Ishikawa (cell line): Measurements from ENCODE around the gene PPIL4.

Source experiments
- CEBPB ChIP-seq: IDR thresholded peaks from 2 replicates; pipeline ENCODE4 v1.6.1; 2012
- CREB1 ChIP-seq: IDR thresholded peaks from 2 replicates; pipeline ENCODE4 v1.6.1; 2012; ENCODE audit warnings: low read depth
- EGR1 ChIP-seq: IDR thresholded peaks from 2 replicates; pipeline ENCODE4 v1.6.1; 2012
- EP300 ChIP-seq: IDR thresholded peaks from 2 replicates; pipeline ENCODE4 v1.6.1; 2012; ENCODE audit warnings: borderline replicate concordance
- FOXM1 ChIP-seq: IDR thresholded peaks from 2 replicates; pipeline ENCODE4 v1.6.1; 2012; ENCODE audit warnings: low read depth, borderline replicate concordance
- NFIC ChIP-seq: IDR thresholded peaks from 2 replicates; pipeline ENCODE4 v1.6.1; 2012
- RAD21 ChIP-seq: IDR thresholded peaks from 2 replicates; pipeline ENCODE4 v1.6.1; 2012; ENCODE audit warnings: low read depth
- TAF1 ChIP-seq: IDR thresholded peaks from 2 replicates; pipeline ENCODE4 v1.6.1; 2012; ENCODE audit warnings: low read depth, mild to moderate bottlenecking
- TCF12 ChIP-seq: IDR thresholded peaks from 2 replicates; pipeline ENCODE4 v1.6.1; 2012; ENCODE audit warnings: low read depth
- TEAD4 ChIP-seq: IDR thresholded peaks from 2 replicates; pipeline ENCODE4 v1.6.1; 2012
- YY1 ChIP-seq: IDR thresholded peaks from 2 replicates; pipeline ENCODE4 v1.6.1; 2012; ENCODE audit warnings: low read depth
- ZBTB7A ChIP-seq: IDR thresholded peaks from 2 replicates; pipeline ENCODE4 v1.6.1; 2012; ENCODE audit warnings: low read depth
- TF ChIP-seq, protein P1 (sequence below): IDR thresholded peaks from 2 replicates; pipeline ENCODE4 v1.6.1; 2012
- TF ChIP-seq, protein P2 (sequence below): IDR thresholded peaks from 2 replicates; pipeline ENCODE4 v1.6.1; 2012
- TF ChIP-seq, protein P3 (sequence below): IDR thresholded peaks from 2 replicates; pipeline ENCODE4 v1.6.1; 2012; ENCODE audit warnings: low read depth, mild to moderate bottlenecking

Gene PPIL4

DNA sequence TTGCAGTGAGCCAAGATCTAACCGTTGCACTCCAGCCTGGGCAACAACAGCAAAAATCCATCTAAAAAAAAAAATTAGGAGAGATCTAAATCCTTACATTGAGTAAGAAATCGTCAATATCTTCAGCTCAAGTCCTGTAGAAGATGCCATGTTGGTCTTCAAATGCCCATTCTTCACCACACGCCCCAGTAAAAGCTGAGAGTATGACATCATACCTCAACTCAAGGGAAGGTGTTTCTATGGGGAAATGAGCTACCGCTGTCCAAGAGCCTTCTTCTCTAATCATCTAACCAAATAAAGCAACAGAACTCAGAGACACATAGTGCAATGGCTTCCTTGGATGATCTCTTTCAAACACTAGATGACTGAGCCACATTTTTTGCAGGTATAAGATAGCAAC is 58.5 kb downstream of the PPIL4 start:
- TF ChIP-seq, protein P1, sequence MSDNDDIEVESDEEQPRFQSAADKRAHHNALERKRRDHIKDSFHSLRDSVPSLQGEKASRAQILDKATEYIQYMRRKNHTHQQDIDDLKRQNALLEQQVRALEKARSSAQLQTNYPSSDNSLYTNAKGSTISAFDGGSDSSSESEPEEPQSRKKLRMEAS = no peak
- no peak for TF ChIP-seq RAD21
- no peak for TF ChIP-seq TAF1
- TF ChIP-seq, protein P2, sequence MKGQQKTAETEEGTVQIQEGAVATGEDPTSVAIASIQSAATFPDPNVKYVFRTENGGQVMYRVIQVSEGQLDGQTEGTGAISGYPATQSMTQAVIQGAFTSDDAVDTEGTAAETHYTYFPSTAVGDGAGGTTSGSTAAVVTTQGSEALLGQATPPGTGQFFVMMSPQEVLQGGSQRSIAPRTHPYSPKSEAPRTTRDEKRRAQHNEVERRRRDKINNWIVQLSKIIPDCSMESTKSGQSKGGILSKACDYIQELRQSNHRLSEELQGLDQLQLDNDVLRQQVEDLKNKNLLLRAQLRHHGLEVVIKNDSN = no peak
- TF ChIP-seq CEBPB = no peak
- no peak for TF ChIP-seq YY1

DNA sequence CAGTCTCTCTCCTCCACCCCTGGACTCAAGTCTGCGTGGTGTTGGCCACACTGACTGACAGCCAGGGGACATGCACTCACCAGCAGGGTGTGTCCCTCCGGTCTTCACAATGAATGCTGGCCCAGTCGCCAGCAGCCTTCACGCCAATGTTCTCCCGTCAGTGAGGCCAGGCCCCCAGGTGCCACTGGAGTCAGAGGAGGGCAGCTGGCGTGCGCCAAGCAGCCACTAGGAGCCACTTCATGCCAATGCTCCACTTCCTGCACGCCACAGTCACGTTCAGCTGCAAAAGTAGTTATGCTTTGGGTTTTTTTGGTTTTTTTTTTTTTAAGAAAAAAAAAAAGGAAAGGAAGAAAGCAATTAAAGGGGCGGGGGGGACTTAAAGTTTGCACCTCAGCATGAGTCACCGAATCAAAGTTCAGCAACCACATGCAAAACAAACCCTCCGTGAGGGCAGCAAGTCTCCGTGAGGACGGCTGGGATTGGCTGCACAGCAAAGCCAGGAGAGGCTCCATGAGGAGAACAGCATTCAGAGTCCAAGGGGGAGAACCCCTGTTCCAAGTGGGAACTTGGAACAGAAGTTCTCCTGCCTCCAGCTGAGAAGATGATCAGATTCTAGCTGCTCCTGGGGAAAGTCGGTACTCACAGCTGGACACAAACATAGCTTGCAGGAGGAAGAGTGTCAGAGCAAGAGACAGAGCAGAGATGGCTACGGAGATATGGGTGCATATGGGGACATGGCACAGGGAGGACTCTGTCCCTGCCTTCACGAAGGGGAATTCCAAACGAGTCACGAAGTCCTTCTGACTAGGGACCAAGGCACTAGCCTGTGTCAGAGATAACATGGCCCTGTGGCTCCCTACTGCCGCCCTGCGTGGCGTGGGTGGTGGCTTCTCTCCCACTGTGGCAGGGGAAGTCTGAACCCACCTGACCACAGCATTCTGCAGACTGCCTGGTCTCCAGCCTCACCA is 60.8 kb downstream of the PPIL4 start, which contains the start of gene ZC3H12D:
Gene ZC3H12D, minus strand, starts transcription at position 282 of the 968 bp plus-strand sequence. CDS start 10,471 bp downstream, outside the sequence.
- TF ChIP-seq RAD21 (peak; percentile 13; the same call in 1 of the 2 replicates), CEBPB (no peak), NFIC (no peak), CREB1 (no peak)
- TF ChIP-seq, protein P1 = peak; percentile 77

DNA sequence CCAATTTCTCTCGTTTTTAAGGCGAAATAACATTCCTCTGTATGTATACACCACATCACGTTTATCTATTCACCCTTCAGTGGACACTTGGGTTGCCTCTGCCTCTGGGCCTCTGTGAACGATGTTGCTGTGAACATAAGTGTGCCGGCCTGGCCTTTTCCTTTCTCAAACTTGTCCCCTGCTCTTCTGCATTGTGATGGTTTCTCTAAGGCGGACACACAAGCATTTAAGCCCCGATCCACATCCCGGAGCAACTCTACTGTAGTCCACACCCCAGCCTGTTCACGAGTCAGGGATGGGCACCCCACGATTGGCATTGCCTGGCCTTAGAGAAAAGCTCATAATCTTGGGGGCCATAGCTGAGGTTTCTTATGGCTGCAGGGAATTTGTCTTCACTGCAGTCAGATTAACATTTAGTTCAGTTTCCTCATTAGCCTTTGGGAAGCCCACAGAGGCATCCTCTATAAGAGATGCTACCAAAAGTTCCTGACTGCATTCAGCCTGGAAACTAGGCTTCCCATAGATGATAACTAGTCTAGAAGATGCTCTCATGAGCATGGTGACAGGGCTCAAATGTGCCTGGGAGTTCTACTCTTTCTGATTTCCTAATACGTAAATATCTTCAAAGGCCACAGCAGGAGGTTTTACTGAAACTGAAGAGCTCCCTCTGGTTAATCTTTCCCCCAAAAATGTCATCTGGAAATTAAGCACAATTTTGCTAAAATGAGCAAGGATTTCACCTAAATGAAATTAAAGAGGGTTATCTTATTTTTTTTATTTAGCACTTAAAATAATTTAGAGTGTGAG is 61.8 kb downstream of the PPIL4 start:
- TF ChIP-seq CEBPB = no peak
- no peak for TF ChIP-seq YY1
- TF ChIP-seq EP300 = no peak

DNA sequence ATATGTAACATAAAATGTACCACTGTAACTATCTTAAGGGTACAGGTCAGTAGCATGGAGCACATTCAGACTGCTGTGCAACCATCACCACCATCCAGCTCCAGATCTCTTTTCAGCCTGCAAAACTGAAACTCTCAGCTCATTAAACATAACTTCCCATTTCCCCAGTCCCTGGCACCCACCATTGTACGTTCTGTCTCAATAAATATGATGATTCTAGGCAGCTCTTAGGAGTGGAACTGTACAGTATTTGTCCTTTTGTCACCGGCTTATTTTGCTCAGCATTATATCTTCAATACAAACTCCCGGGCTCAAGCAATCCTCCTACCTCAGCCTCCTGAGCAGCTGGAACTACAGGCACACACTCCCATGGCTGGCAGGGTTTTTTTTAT is 62.5 kb downstream of the PPIL4 start:
- TF ChIP-seq TEAD4 (no peak), EP300 (no peak), FOXM1 (no peak), YY1 (no peak), RAD21 (no peak), CREB1 (no peak), TCF12 (no peak), NFIC (no peak), EGR1 (no peak), CEBPB (no peak), TAF1 (no peak), ZBTB7A (no peak)
- TF ChIP-seq, protein P1 = no peak
- TF ChIP-seq, protein P2 = no peak
- TF ChIP-seq, protein P3, sequence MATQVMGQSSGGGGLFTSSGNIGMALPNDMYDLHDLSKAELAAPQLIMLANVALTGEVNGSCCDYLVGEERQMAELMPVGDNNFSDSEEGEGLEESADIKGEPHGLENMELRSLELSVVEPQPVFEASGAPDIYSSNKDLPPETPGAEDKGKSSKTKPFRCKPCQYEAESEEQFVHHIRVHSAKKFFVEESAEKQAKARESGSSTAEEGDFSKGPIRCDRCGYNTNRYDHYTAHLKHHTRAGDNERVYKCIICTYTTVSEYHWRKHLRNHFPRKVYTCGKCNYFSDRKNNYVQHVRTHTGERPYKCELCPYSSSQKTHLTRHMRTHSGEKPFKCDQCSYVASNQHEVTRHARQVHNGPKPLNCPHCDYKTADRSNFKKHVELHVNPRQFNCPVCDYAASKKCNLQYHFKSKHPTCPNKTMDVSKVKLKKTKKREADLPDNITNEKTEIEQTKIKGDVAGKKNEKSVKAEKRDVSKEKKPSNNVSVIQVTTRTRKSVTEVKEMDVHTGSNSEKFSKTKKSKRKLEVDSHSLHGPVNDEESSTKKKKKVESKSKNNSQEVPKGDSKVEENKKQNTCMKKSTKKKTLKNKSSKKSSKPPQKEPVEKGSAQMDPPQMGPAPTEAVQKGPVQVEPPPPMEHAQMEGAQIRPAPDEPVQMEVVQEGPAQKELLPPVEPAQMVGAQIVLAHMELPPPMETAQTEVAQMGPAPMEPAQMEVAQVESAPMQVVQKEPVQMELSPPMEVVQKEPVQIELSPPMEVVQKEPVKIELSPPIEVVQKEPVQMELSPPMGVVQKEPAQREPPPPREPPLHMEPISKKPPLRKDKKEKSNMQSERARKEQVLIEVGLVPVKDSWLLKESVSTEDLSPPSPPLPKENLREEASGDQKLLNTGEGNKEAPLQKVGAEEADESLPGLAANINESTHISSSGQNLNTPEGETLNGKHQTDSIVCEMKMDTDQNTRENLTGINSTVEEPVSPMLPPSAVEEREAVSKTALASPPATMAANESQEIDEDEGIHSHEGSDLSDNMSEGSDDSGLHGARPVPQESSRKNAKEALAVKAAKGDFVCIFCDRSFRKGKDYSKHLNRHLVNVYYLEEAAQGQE = no peak

DNA sequence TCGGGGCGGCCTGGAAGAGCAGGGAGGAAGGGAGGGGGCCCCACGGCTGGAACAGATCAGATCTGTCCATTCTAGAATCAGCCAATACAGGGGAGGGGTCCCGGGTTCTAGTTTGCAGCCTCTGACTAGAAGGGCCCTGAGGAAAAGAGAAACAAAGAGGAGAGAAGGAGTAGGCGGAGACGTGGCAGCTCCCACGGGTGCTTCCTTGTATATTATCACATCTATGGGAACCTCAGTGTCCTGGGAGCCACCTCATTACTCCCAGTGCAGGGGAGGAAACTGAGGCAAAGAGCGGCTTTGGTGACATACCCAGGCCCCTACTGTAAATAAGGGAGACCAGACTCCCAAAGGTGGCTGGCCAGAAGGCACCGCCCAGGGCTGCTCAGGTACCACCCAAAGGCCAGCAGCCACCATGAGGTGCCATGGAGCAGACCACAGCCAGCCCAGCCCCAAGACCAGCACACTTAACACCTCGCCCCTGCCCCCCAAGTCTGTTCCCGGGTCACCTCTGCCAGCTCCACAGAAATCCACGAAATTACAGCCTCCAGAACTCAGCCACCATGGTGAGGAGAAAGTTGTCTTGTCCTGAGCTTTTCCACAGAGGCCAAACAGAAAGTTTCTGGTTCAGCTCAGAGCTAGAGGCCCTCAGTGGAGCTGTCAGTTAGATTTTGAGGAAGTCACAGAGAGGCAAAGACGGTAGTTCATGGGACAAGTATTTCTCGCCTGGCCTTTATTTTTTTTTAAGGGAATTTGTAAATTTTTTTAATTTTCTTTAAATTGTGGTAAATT is 63.1 kb downstream of the PPIL4 start:
- no peak for TF ChIP-seq EP300
- no peak for TF ChIP-seq CEBPB
- no peak for TF ChIP-seq EGR1
- TF ChIP-seq, protein P3 = no peak
- no peak for TF ChIP-seq YY1
- TF ChIP-seq, protein P1 = no peak
- TF ChIP-seq ZBTB7A = no peak
- TF ChIP-seq CREB1 = no peak
- TF ChIP-seq FOXM1 = no peak
